Breast epithelium (tissue), 3 donors: Measurements from ENCODE around the gene NHERF2.

Source experiments
- POLR2A ChIP-seq: fragments of 450-650 bp; IDR thresholded peaks from one replicate; pipeline ENCODE4 v1.6.1; 2016; ENCODE audit warnings: antibody characterized with exemption, mild to moderate bottlenecking, moderate library complexity
- POLR2AphosphoS5 ChIP-seq, 3 donors: sonication (generic); formaldehyde crosslinking; IDR thresholded peaks; one replicate each; pipeline ENCODE4 v1.6.1; 2017; ENCODE audit warnings: antibody characterized with exemption in 3 of 3
- TF ChIP-seq, protein P1 (sequence below), 3 donors: fragments of 450-650 bp; IDR thresholded peaks; one replicate each; pipeline ENCODE4 v1.5.1; 2016 to 2017; ENCODE audit warnings: antibody characterized with exemption in 3 of 3, mild to moderate bottlenecking in 3 of 3, moderate library complexity in 3 of 3

DNA sequence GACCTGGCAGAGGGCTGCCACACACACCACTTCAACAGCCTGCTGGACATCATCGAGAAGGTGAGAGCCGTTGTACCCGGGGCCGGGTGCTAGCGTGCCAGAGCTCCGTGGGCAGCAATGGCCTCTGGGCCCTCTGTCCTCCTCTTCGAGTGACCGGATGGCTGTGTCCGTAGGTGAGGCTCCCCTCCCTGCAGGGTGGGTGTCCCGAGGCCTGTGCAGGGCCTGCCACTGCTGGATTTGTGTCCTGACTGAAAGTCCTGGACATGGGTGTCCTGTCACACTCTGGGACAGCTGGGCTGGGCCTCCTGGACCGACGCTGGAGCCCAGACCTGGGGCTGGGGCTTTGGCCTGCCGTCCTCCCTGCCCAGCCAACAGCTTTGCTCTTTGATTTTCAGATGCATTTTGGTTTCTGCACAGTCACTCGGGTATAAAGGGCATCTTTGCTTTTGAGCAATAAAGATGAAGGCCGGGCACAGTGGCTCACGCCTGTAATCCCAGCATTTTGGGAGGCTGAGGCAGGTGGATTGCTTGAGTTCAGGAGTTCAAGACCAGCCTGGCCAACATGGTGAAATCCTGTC lies 37.8 kb downstream of the NHERF2 start:
- TF ChIP-seq, protein P1, sequence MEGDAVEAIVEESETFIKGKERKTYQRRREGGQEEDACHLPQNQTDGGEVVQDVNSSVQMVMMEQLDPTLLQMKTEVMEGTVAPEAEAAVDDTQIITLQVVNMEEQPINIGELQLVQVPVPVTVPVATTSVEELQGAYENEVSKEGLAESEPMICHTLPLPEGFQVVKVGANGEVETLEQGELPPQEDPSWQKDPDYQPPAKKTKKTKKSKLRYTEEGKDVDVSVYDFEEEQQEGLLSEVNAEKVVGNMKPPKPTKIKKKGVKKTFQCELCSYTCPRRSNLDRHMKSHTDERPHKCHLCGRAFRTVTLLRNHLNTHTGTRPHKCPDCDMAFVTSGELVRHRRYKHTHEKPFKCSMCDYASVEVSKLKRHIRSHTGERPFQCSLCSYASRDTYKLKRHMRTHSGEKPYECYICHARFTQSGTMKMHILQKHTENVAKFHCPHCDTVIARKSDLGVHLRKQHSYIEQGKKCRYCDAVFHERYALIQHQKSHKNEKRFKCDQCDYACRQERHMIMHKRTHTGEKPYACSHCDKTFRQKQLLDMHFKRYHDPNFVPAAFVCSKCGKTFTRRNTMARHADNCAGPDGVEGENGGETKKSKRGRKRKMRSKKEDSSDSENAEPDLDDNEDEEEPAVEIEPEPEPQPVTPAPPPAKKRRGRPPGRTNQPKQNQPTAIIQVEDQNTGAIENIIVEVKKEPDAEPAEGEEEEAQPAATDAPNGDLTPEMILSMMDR (IDR thresholded peaks at IDR 0.05): no peak
- no peak for TF ChIP-seq POLR2A
- TF ChIP-seq POLR2AphosphoS5 (IDR thresholded peaks at IDR 0.05): no peak
